Sigmoid colon (tissue), 4 donors: Measurements from ENCODE around the gene LINGO3.

Source experiments
- EP300 ChIP-seq, 4 donors: sonication (generic); formaldehyde crosslinking; IDR thresholded peaks; one replicate each; pipeline ENCODE4 v1.6.1; 2017; ENCODE audit warnings: antibody characterized with exemption in 4 of 4
- POLR2AphosphoS5 ChIP-seq, 4 donors: sonication (generic); formaldehyde crosslinking; IDR thresholded peaks; one replicate each; pipeline ENCODE4 v1.6.1; 2017; ENCODE audit warnings: antibody characterized with exemption in 4 of 4

GRCh38 chr19:2318923-2319322 lies 11.0 kb upstream of the LINGO3 start:
- TF ChIP-seq POLR2AphosphoS5 (IDR thresholded peaks at IDR 0.05) (no peak), EP300 (IDR thresholded peaks at IDR 0.05) (no peak)
